ENCODE results near the gene ADAMTSL1.

DNA sequence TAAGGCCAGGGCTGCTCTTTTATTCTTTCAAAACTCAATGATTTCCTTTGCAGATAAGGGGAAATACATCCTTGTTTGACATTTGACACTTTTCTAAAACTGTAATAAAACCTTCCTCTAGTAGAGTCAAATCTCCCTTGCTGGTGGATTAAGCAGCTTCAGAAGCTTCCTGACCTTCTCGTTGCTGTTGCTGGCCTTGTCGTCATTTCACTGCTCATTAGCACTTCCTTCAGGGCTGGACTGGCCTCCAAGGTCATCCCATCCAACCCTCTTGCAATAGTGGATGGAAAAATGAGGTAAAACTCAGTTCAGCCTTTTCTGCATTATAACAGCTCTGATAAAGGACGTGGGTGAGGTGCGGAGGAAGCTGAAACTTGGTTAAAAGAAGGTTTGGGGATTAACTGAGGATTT is 1.1 kb upstream of the ADAMTSL1 start:
- TF ChIP-seq, protein P1, sequence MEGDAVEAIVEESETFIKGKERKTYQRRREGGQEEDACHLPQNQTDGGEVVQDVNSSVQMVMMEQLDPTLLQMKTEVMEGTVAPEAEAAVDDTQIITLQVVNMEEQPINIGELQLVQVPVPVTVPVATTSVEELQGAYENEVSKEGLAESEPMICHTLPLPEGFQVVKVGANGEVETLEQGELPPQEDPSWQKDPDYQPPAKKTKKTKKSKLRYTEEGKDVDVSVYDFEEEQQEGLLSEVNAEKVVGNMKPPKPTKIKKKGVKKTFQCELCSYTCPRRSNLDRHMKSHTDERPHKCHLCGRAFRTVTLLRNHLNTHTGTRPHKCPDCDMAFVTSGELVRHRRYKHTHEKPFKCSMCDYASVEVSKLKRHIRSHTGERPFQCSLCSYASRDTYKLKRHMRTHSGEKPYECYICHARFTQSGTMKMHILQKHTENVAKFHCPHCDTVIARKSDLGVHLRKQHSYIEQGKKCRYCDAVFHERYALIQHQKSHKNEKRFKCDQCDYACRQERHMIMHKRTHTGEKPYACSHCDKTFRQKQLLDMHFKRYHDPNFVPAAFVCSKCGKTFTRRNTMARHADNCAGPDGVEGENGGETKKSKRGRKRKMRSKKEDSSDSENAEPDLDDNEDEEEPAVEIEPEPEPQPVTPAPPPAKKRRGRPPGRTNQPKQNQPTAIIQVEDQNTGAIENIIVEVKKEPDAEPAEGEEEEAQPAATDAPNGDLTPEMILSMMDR (conservative IDR thresholded peaks at IDR 0.05; ENCODE audit: low read depth in 2 of 2) = no peak
- no peak for TF ChIP-seq POLR2AphosphoS5 (IDR thresholded peaks at IDR 0.05; ENCODE audit: low read depth)
- TF ChIP-seq, protein P2, sequence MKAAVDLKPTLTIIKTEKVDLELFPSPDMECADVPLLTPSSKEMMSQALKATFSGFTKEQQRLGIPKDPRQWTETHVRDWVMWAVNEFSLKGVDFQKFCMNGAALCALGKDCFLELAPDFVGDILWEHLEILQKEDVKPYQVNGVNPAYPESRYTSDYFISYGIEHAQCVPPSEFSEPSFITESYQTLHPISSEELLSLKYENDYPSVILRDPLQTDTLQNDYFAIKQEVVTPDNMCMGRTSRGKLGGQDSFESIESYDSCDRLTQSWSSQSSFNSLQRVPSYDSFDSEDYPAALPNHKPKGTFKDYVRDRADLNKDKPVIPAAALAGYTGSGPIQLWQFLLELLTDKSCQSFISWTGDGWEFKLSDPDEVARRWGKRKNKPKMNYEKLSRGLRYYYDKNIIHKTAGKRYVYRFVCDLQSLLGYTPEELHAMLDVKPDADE (IDR thresholded peaks at IDR 0.05) = no peak
- TF ChIP-seq EZH2phosphoT487 (IDR thresholded peaks at IDR 0.05; ENCODE audit: unreplicated experiment) = no peak
